Measurements from ENCODE around the gene ZXDB.

GRCh38 chrX:57573754-57574153 lies 18.1 kb upstream of the ZXDB start:
- TF ChIP-seq CREB1 (CRISPR knock-in tag; IDR thresholded peaks at IDR 0.05; ENCODE audit: low read depth) (no peak), CTCF (conservative IDR thresholded peaks at IDR 0.05; ENCODE audit: low read depth in 2 of 2) (peak; percentile 52 to 66), EZH2phosphoT487 (IDR thresholded peaks at IDR 0.05; ENCODE audit: unreplicated experiment) (no peak), STAT1 (IDR thresholded peaks at IDR 0.05; ENCODE audit: unreplicated experiment) (no peak), EZH2 (IDR thresholded peaks at IDR 0.05; ENCODE audit: low read depth, unreplicated experiment) (no peak), REST (IDR thresholded peaks at IDR 0.05; ENCODE audit: unreplicated experiment) (no peak)
